ENCODE data around the gene PRDM8. TPM values are rescaled to one million over a fixed set of nuclear protein-coding genes. Genes with fewer than 3 reads are reported as not detected.

The PRDM8 gene
- total and polyA plus RNA-seq, 10 donors, result 0.99 to 5.1 (median 3.0) TPM

- H3K27ac ChIP-seq, result no peak overlapping the region
- TF ChIP-seq POLR2A (IDR thresholded peaks at IDR 0.05) (no peak), POLR2AphosphoS5 (IDR thresholded peaks at IDR 0.05) (no peak)
- TF ChIP-seq, protein P1, sequence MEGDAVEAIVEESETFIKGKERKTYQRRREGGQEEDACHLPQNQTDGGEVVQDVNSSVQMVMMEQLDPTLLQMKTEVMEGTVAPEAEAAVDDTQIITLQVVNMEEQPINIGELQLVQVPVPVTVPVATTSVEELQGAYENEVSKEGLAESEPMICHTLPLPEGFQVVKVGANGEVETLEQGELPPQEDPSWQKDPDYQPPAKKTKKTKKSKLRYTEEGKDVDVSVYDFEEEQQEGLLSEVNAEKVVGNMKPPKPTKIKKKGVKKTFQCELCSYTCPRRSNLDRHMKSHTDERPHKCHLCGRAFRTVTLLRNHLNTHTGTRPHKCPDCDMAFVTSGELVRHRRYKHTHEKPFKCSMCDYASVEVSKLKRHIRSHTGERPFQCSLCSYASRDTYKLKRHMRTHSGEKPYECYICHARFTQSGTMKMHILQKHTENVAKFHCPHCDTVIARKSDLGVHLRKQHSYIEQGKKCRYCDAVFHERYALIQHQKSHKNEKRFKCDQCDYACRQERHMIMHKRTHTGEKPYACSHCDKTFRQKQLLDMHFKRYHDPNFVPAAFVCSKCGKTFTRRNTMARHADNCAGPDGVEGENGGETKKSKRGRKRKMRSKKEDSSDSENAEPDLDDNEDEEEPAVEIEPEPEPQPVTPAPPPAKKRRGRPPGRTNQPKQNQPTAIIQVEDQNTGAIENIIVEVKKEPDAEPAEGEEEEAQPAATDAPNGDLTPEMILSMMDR (IDR thresholded peaks at IDR 0.05 in 8 of 11, conservative IDR thresholded peaks at IDR 0.05 in 3 of 11), result no peak
- WGBS, 5 donors, result 93 to 100% (median 98%) methylated on average over 1 of the region's 1 CpG
Measured at GRCh38 chr4:80235451-80235850, 38.1 kb downstream of the PRDM8 start.

DNA sequence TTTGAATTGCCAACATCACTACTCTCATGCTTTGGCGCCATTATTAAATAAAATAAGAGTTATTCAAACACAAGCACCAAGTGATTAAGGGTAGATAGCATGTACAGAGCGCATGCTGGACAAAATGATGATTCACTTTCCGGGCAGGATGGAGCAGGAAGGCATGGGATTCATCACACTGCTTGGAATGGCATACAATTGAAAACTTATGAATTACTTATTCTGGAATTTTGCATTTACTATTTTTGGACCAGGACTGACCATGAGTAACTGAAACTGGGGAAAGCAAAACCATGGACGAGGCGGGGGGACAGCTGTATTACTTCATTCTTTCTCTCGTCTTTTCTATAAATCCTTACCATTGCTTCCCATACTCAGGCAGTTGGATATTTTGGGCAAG lies 40.7 kb downstream of the PRDM8 start:
- DNase-seq, result no peak
- Histone ChIP-seq H3K4me3 (no peak overlapping the region), H3K27ac (no peak overlapping the region), H3K36me3 (no peaks in the 10 kb centered on the region), H3K9me3 (no peaks in the 10 kb centered on the region), H3K4me1 (no peaks in the 10 kb centered on the region), H3K27me3 (replicated peaks in 1 of 7) (peaks cover 0 to 26% (median 0%) of the 10 kb centered on the region in 7 donors)
- intact Hi-C loops (cut with DNase I; ENCODE audit: low total_unique reads), result no loop called here
- TF ChIP-seq POLR2A (IDR thresholded peaks at IDR 0.05) (no peak), POLR2AphosphoS5 (IDR thresholded peaks at IDR 0.05) (no peak)
- TF ChIP-seq, protein P1 (IDR thresholded peaks at IDR 0.05 in 8 of 11, conservative IDR thresholded peaks at IDR 0.05 in 3 of 11), result no peak
- 80 to 94% (median 85%) methylated on average over 6 of the region's 6 CpGs for WGBS, 5 donors

More at GRCh38 chr4:80235451-80235850, 38.1 kb downstream of the PRDM8 start:
- Histone ChIP-seq H3K27me3 (replicated peaks in 1 of 7) (peaks cover 0 to 26% (median 0%) of the 10 kb centered on the region in 7 donors), H3K9me3 (no peaks in the 10 kb centered on the region), H3K36me3 (no peaks in the 10 kb centered on the region), H3K4me1 (no peaks in the 10 kb centered on the region), H3K4me3 (no peak overlapping the region)
- intact Hi-C loops (cut with DNase I; ENCODE audit: low total_unique reads), result no loop called here
- no peak for DNase-seq

- TF ChIP-seq POLR2A (IDR thresholded peaks at IDR 0.05), result no peak
- TF ChIP-seq, protein P1 (IDR thresholded peaks at IDR 0.05 in 8 of 11, conservative IDR thresholded peaks at IDR 0.05 in 3 of 11), result no peak
- TF ChIP-seq POLR2AphosphoS5 (IDR thresholded peaks at IDR 0.05), result no peak
- no peaks in the 10 kb centered on the region for H3K36me3 ChIP-seq
- no peak overlapping the region for H3K27ac ChIP-seq
- WGBS, 5 donors, result 88 to 96% (median 90%) methylated on average over 3 of the region's 3 CpGs
- no peaks in the 10 kb centered on the region for H3K9me3 ChIP-seq
- H3K4me3 ChIP-seq, result no peak overlapping the region
- H3K27me3 ChIP-seq (replicated peaks in 1 of 7), result peaks cover 0 to 34% (median 0%) of the 10 kb centered on the region in 7 donors
- DNase-seq, result no peak
- intact Hi-C loops (cut with DNase I; ENCODE audit: low total_unique reads), result no loop called here
- no peaks in the 10 kb centered on the region for H3K4me1 ChIP-seq
Measured at GRCh38 chr4:80239480-80240150, 42.3 kb downstream of the PRDM8 start.

- Histone ChIP-seq H3K36me3 (no peaks in the 10 kb centered on the region), H3K27me3 (replicated peaks in 1 of 7) (peaks cover 0 to 24% (median 0%) of the 10 kb centered on the region in 7 donors), H3K9me3 (no peaks in the 10 kb centered on the region), H3K27ac (no peak overlapping the region), H3K4me1 (no peaks in the 10 kb centered on the region), H3K4me3 (no peak overlapping the region)
- TF ChIP-seq, protein P1 (IDR thresholded peaks at IDR 0.05 in 8 of 11, conservative IDR thresholded peaks at IDR 0.05 in 3 of 11), result no peak
- TF ChIP-seq POLR2A (IDR thresholded peaks at IDR 0.05) (no peak), POLR2AphosphoS5 (IDR thresholded peaks at IDR 0.05) (no peak)
- no peak for DNase-seq
- intact Hi-C loops (cut with DNase I; ENCODE audit: low total_unique reads), result no loop called here
Measured at GRCh38 chr4:80240976-80241375, 43.7 kb downstream of the PRDM8 start.

All from spleen (tissue), 11 donors.